CD14-positive monocyte (primary cell): ENCODE data around the gene ESCO1. TPM values are rescaled to one million over a fixed set of nuclear protein-coding genes. Genes with fewer than 3 reads are reported as not detected.

Source experiments
- DNase-seq, 3 donors: peaks; one replicate each; pipeline ENCODE4 v3.0.0-alpha.2; 2011 to 2022
- H2AFZ ChIP-seq: 2 replicates; pipeline ENCODE4 v1.6.0; 2012; ENCODE audit warnings: mild to moderate bottlenecking, low read depth, low read length, inconsistent platforms; ENCODE audit not compliant: insufficient read depth, poor library complexity, severe bottlenecking
- H3K27ac ChIP-seq, 2 donors: 1 replicate in 1 of 2; 2 replicates in 1 of 2; pipeline ENCODE4 v1.5.1; 2012 to 2013; ENCODE audit warnings: low read length in 2 of 2, control low read depth in 1 of 2, inconsistent platforms in 1 of 2, low read depth in 1 of 2, mild to moderate bottlenecking in 1 of 2
- H3K27me3 ChIP-seq, 2 donors: one replicate each; pipeline versions ENCODE4 v1.6.0 to v1.6.1; 2011 to 2013; ENCODE audit warnings: low read length in 2 of 2; ENCODE audit not compliant: control insufficient read depth in 2 of 2, insufficient read depth in 2 of 2
- H3K36me3 ChIP-seq, 2 donors: replicated peaks in 1 of 2; 1 replicate in 1 of 2; 2 replicates in 1 of 2; pipeline versions ENCODE4 v1.5.1 to v1.6.1; 2012 to 2013; ENCODE audit warnings: low read length in 2 of 2, control low read depth in 1 of 2, inconsistent platforms in 1 of 2, mild to moderate bottlenecking in 1 of 2; ENCODE audit not compliant: insufficient read depth in 2 of 2, control insufficient read depth in 1 of 2
- H3K4me1 ChIP-seq, 2 donors: 1 replicate in 1 of 2; 2 replicates in 1 of 2; pipeline versions ENCODE4 v1.5.1 to v1.6.1; 2012 to 2013; ENCODE audit warnings: low read length in 2 of 2, control low read depth in 1 of 2, inconsistent platforms in 1 of 2, mild to moderate bottlenecking in 1 of 2, moderate library complexity in 1 of 2; ENCODE audit not compliant: insufficient read depth in 2 of 2, control insufficient read depth in 1 of 2
- H3K4me2 ChIP-seq: replicated peaks from 2 replicates; pipeline ENCODE3; 2012; ENCODE audit warnings: low read length, moderate library complexity, mild to moderate bottlenecking; ENCODE audit not compliant: poor library complexity, severe bottlenecking; ENCODE audit errors: extremely low read depth
- H3K4me3 ChIP-seq, 3 experiments: fragments of 200-600 bp in 1 of 3; sonication (generic) in 1 of 3; replicated peaks in 1 of 3; 1 replicate in 2 of 3; 2 replicates in 1 of 3; pipeline ENCODE4 v1.5.1; 2011 to 2013; ENCODE audit warnings: low read length in 3 of 3, mild to moderate bottlenecking in 3 of 3, control low read depth in 2 of 3, low read depth in 2 of 3, inconsistent platforms in 1 of 3, moderate library complexity in 1 of 3
- H3K79me2 ChIP-seq: 2 replicates; pipeline ENCODE4 v1.6.0; 2012; ENCODE audit warnings: mild to moderate bottlenecking, control low read depth, inconsistent platforms, low read length, moderate library complexity; ENCODE audit not compliant: insufficient read depth
- H3K9ac ChIP-seq: 2 replicates; pipeline ENCODE4 v1.6.0; 2017; ENCODE audit warnings: low read length, mild to moderate bottlenecking; ENCODE audit not compliant: insufficient read depth, poor library complexity, severe bottlenecking
- H3K9me3 ChIP-seq, 2 donors: replicated peaks in 1 of 2; 1 replicate in 1 of 2; 2 replicates in 1 of 2; pipeline versions ENCODE4 v1.5.1 to v1.6.1; 2012 to 2013; ENCODE audit warnings: low read length in 2 of 2, control low read depth in 1 of 2; ENCODE audit not compliant: control insufficient read depth in 1 of 2, insufficient read depth in 1 of 2
- H4K20me1 ChIP-seq: 2 replicates; pipeline ENCODE4 v1.6.0; 2012; ENCODE audit warnings: mild to moderate bottlenecking, low read length, control low read depth, moderate library complexity; ENCODE audit not compliant: insufficient read depth
- H3K27ac Mint-ChIP-seq, 7 donors: one replicate each; pipeline ENCODE4 v1.8.0; 2020; ENCODE audit warnings: mild to moderate bottlenecking in 7 of 7, mixed read lengths in 7 of 7, moderate library complexity in 6 of 7, inconsistent platforms in 2 of 7
- H3K27me3 Mint-ChIP-seq, 3 donors: one replicate each; pipeline ENCODE4 v1.8.0; 2021 to 2022; ENCODE audit warnings: low read depth in 3 of 3, mild to moderate bottlenecking in 3 of 3, mixed read lengths in 3 of 3, moderate library complexity in 3 of 3, inconsistent platforms in 1 of 3
- H3K36me3 Mint-ChIP-seq, 2 donors: one replicate each; pipeline ENCODE4 v1.8.0; 2020; ENCODE audit warnings: mixed read lengths in 2 of 2, inconsistent platforms in 1 of 2, mild to moderate bottlenecking in 1 of 2
- H3K4me1 Mint-ChIP-seq: one replicate; pipeline ENCODE4 v1.8.0; 2020; ENCODE audit warnings: mild to moderate bottlenecking, mixed read lengths
- H3K4me3 Mint-ChIP-seq, 2 donors: one replicate each; pipeline ENCODE4 v1.8.0; 2020; ENCODE audit warnings: mild to moderate bottlenecking in 2 of 2, mixed read lengths in 2 of 2, moderate library complexity in 1 of 2
- H3K9me3 Mint-ChIP-seq, 7 donors: one replicate each; pipeline ENCODE4 v1.8.0; 2020 to 2022; ENCODE audit warnings: mixed read lengths in 7 of 7, mild to moderate bottlenecking in 6 of 7, moderate library complexity in 6 of 7, inconsistent platforms in 2 of 7
- CTCF ChIP-seq: fragments of 200-600 bp; IDR thresholded peaks from one replicate; pipeline ENCODE4 v1.8.0; 2022; ENCODE audit warnings: antibody characterized with exemption, mild to moderate bottlenecking
- intact Hi-C, 2 donors: fragments of 100-400 bp; cut with micrococcal nuclease; formaldehyde crosslinking; loops; one replicate each; pipeline versions ENCODE4 v1.15.0 to v1.15.1; 2023
- polyA plus RNA-seq, 3 donors: library from polyadenylated mRNA; depleted of rRNA in 1 of 3; unstranded in 2 of 3; stranded (reverse) in 1 of 3; fragments of 300-500 nt in 2 of 3; fragments of >200 nt in 1 of 3; fragmentation: Illumina TruSeq in 2 of 3; gene quantifications; 1 replicate in 2 of 3; 2 replicates in 1 of 3; pipeline ENCODE4 v1.2.3, GENCODE V29; 2012 to 2021

ESCO1 gene
- polyA plus RNA-seq, 3 donors = 1.3 to 6.1 (median 2.5) TPM

- Mint-ChIP-seq H3K4me3 (no peak overlapping the region), H3K27ac (peak overlapping the region in 1 of 7 donors; percentile 7), H3K36me3 (peaks cover 76 to 88% of the 10 kb centered on the region in 2 donors), H3K27me3 (no peaks in the 10 kb centered on the region), H3K9me3 (no peaks in the 10 kb centered on the region), H3K4me1 (no peaks in the 10 kb centered on the region)
- H3K27ac ChIP-seq = no peak overlapping the region
- no peaks in the 10 kb centered on the region for H3K27me3 ChIP-seq
- H3K79me2 ChIP-seq = no peaks in the 10 kb centered on the region
- no peak for DNase-seq
- no peak overlapping the region for H3K4me2 ChIP-seq
- intact Hi-C loops = no loop called here
- no peak overlapping the region for H2AFZ ChIP-seq
- H3K4me3 ChIP-seq = no peak overlapping the region
- no peaks in the 10 kb centered on the region for H3K9me3 ChIP-seq
- no peak for TF ChIP-seq CTCF
- no peaks in the 10 kb centered on the region for H4K20me1 ChIP-seq
- no peak overlapping the region for H3K9ac ChIP-seq
- H3K4me1 ChIP-seq = no peaks in the 10 kb centered on the region
- peaks cover 62 to 99% of the 10 kb centered on the region in 2 donors for H3K36me3 ChIP-seq
These were observed 28.7 kb downstream of the ESCO1 start for GRCh38 chr18:21571772-21572171.

- H3K4me3 Mint-ChIP-seq = no peak overlapping the region
- no peak overlapping the region for H3K4me3 ChIP-seq
- H3K4me1 Mint-ChIP-seq = peaks cover 15% of the 10 kb centered on the region
- peaks cover 50 to 70% of the 10 kb centered on the region in 2 donors for H3K36me3 ChIP-seq
- intact Hi-C loops = no loop called here
- no peaks in the 10 kb centered on the region for H3K27me3 Mint-ChIP-seq
- H3K4me2 ChIP-seq = no peak overlapping the region
- H3K9me3 ChIP-seq = no peaks in the 10 kb centered on the region
- no peaks in the 10 kb centered on the region for H3K79me2 ChIP-seq
- peaks cover 38 to 61% of the 10 kb centered on the region in 2 donors for H3K36me3 Mint-ChIP-seq
- no peak overlapping the region for H2AFZ ChIP-seq
- no peaks in the 10 kb centered on the region for H4K20me1 ChIP-seq
- H3K9ac ChIP-seq = no peak overlapping the region
- peaks cover 5 to 7% of the 10 kb centered on the region in 2 donors for H3K4me1 ChIP-seq
- TF ChIP-seq CTCF = no peak
- H3K27ac ChIP-seq = no peak overlapping the region
- DNase-seq = no peak
- no peaks in the 10 kb centered on the region for H3K27me3 ChIP-seq
- no peaks in the 10 kb centered on the region for H3K9me3 Mint-ChIP-seq
- H3K27ac Mint-ChIP-seq = no peak overlapping the region
These were observed 41.3 kb downstream of the ESCO1 start for GRCh38 chr18:21559195-21559594.
